Activated naive CD4-positive, alpha-beta T cell treated with anti-CD3 and anti-CD28 coated beads, Interleukin-2, amount 50 U/mL, for 16 hours (primary cell): ENCODE data around the gene TMEM176B.

Experiments
- DNase-seq: peaks from one replicate; pipeline ENCODE4 v3.0.0-alpha.2; 2020

The TMEM176B gene

GRCh38 chr7:150799741-150800580 is at the start of gene TMEM176B:
TSS of gene TMEM176B (minus strand) at chr7:150800364. CDS start at chr7:150796569, 3,795 bp downstream.
- no peak for DNase-seq

GRCh38 chr7:150849204-150849775 is 49.1 kb upstream of the TMEM176B start:
- no peak for DNase-seq

- no peak for DNase-seq
Observed at GRCh38 chr7:150848561-150849115, 48.5 kb upstream of the TMEM176B start.

GRCh38 chr7:150848111-150848510 is 47.9 kb upstream of the TMEM176B start:
- DNase-seq = no peak

GRCh38 chr7:150847536-150847935 is 47.4 kb upstream of the TMEM176B start:
- DNase-seq = no peak

GRCh38 chr7:150846291-150847115 is 46.3 kb upstream of the TMEM176B start:
- no peak for DNase-seq

- DNase-seq = no peak
Observed at GRCh38 chr7:150845421-150845861, 45.3 kb upstream of the TMEM176B start.

GRCh38 chr7:150842716-150843115 is 42.6 kb upstream of the TMEM176B start:
- DNase-seq = no peak

GRCh38 chr7:150842018-150842417 is 41.9 kb upstream of the TMEM176B start:
- no peak for DNase-seq

- no peak for DNase-seq
Observed at GRCh38 chr7:150838965-150839650, 38.9 kb upstream of the TMEM176B start.

GRCh38 chr7:150835702-150836280 is 35.6 kb upstream of the TMEM176B start:
- no peak for DNase-seq

- no peak for DNase-seq
Observed at GRCh38 chr7:150835019-150835418, 34.9 kb upstream of the TMEM176B start.

GRCh38 chr7:150831851-150832250 is 31.7 kb upstream of the TMEM176B start:
- DNase-seq = no peak

GRCh38 chr7:150830937-150831336 is 30.8 kb upstream of the TMEM176B start:
- DNase-seq = no peak

- no peak for DNase-seq
Observed at GRCh38 chr7:150829426-150829825, 29.3 kb upstream of the TMEM176B start.

GRCh38 chr7:150828384-150828783 is 28.2 kb upstream of the TMEM176B start:
- DNase-seq = no peak

- DNase-seq = no peak
Observed at GRCh38 chr7:150826061-150826849, 26.1 kb upstream of the TMEM176B start.

GRCh38 chr7:150824379-150825177 is 24.4 kb upstream of the TMEM176B start:
- no peak for DNase-seq

GRCh38 chr7:150823484-150824126 is 23.4 kb upstream of the TMEM176B start:
- DNase-seq = no peak

- DNase-seq = no peak
Observed at GRCh38 chr7:150823043-150823442, 22.9 kb upstream of the TMEM176B start.
